ENCODE results near the gene STARD3.

Gene STARD3

DNA sequence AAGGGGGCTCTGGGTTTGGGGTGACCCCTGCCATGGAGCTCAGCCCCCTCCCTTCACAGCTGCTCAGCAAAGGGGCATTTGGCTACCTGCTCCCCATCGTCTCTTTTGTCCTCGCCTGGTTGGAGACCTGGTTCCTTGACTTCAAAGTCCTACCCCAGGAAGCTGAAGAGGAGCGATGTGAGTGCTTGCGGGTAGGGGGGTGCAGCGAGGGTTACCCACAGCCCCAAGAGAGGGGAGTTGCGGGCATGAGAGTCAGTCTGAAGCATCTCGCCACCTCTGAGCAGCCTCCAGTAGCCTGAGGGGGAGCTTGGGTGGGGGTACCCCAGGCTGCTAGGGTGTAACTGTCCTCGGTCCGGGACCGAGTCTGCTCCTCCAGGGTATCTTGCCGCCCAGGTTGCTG lies 21.4 kb downstream of the STARD3 start:
- TF ChIP-seq, protein P1, sequence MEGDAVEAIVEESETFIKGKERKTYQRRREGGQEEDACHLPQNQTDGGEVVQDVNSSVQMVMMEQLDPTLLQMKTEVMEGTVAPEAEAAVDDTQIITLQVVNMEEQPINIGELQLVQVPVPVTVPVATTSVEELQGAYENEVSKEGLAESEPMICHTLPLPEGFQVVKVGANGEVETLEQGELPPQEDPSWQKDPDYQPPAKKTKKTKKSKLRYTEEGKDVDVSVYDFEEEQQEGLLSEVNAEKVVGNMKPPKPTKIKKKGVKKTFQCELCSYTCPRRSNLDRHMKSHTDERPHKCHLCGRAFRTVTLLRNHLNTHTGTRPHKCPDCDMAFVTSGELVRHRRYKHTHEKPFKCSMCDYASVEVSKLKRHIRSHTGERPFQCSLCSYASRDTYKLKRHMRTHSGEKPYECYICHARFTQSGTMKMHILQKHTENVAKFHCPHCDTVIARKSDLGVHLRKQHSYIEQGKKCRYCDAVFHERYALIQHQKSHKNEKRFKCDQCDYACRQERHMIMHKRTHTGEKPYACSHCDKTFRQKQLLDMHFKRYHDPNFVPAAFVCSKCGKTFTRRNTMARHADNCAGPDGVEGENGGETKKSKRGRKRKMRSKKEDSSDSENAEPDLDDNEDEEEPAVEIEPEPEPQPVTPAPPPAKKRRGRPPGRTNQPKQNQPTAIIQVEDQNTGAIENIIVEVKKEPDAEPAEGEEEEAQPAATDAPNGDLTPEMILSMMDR (IDR thresholded peaks at IDR 0.05; ENCODE audit: low read depth, low read length, missing control alignments), result no peak
- no peak for DNase-seq (ENCODE audit: low read depth)
- in situ Hi-C loops (cut with HindIII; ENCODE audit: low sequenced_read_pairs), result no loop called here
- H3K4me3 ChIP-seq (ENCODE audit: low read depth, low read length), result no peak overlapping the region

DNA sequence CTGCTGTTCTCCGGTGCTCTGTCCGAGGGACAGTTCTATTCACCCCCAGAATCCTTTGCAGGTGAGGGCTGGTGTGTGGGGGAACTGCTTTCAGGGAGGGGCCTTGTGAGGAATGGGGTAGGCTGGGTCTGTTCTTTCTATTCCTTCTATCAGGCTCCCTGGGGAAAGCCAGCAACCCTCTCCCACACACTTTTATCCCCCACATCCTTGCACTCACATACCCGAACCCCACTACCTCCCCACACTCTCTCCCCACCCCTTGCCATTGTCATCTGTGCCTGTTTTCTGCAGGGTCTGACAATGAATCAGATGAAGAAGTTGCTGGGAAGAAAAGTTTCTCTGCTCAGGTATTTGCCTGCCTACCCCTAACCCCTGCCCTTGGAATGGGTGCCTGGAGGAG lies 21.8 kb downstream of the STARD3 start:
- in situ Hi-C loops (cut with HindIII; ENCODE audit: low sequenced_read_pairs), result no loop called here
- TF ChIP-seq, protein P1 (IDR thresholded peaks at IDR 0.05; ENCODE audit: low read depth, low read length, missing control alignments), result no peak
- no peak overlapping the region for H3K4me3 ChIP-seq (ENCODE audit: low read depth, low read length)
- no peak for DNase-seq (ENCODE audit: low read depth)

DNA sequence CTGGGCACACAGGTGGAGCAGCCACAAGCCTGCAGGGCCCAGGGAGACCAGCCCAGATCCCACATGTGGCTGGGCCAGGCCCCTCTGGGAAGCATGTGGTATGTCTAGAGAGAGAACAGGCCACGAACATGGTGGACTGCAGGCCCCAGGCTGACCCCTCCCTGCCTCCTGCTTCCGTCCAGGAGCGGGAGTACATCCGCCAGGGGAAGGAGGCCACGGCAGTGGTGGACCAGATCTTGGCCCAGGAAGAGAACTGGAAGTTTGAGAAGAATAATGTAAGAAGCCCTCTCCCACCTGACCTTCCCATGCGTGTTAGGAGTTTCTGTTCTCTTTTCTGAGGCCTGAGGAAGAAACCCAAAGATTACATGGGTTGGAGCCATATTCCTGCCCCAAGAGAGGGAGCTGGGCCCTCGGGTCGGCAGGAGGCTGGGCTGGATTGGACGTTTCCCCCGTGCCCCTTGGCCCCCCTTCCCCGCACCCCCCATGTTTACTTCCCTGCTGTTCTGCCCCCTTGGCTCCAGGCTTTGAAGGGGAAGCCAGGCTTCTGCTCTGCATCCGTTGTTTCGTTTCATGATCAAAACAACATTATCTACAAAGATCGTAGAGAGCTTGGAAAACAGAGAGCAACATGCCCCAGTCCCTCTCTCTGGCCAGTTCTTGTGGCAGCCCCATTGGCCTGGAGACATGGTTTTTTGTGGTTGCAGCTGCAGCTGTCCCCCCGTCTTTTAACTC lies 22.5 kb downstream of the STARD3 start:
- in situ Hi-C loops (cut with HindIII; ENCODE audit: low sequenced_read_pairs), result no loop called here
- TF ChIP-seq, protein P1 (IDR thresholded peaks at IDR 0.05; ENCODE audit: low read depth, low read length, missing control alignments), result no peak
- no peak for DNase-seq (ENCODE audit: low read depth)
- H3K4me3 ChIP-seq (ENCODE audit: low read depth, low read length), result no peak overlapping the region

DNA sequence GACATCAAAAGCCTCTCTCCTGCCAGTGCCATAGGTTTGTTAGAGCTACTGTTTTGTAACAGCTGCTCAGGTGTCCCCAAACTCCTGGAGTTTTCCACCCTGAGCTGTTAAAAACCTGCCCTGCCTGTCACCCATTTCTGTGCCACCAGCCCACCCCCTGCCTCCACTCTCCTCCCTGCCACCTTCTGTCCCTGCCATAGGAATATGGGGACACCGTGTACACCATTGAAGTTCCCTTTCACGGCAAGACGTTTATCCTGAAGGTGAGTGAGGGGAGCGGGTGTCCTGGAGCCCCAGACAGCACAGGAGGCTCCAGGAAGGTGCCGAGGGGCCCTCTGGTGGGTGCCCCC lies 23.0 kb downstream of the STARD3 start:
- in situ Hi-C loops (cut with HindIII; ENCODE audit: low sequenced_read_pairs), result no loop called here
- no peak for DNase-seq (ENCODE audit: low read depth)

DNA sequence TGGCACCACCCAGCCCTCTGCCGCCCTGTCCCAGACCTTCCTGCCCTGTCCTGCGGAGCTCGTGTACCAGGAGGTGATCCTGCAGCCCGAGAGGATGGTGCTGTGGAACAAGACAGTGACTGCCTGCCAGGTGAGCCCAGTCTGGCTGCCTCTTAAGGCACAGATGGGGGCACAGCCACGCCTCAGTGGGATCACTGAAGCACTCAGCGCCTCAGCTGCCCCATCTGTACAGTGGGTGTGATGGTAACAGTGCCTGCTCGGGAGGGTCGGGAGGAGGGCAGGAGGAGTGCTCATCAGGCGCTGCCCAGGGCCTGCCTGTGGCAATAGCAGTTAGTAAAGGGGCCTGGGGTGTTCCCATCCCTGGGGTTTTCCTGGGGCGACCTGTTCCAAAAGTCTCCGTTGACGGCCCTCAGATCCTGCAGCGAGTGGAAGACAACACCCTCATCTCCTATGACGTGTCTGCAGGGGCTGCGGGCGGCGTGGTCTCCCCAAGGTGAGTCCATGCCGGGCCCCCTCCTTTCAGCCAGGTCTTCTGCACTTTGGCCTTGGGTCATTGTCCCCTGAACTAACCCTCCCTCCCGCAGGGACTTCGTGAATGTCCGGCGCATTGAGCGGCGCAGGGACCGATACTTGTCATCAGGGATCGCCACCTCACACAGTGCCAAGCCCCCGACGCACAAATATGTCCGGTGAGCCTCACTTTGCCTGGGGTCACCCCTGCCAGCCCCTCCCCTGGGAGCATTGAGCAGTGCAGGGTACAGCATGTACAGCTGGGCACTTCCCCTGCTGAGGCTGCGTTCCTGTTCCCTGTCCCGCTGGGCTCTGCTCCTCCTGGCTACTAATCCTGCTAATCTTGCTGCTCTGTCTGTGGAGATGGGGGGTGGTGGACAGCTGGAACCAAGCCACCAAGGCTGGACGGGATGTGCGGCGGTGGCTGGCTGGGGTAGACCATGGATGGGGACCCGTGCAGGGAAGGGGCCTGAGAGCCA lies 23.7 kb downstream of the STARD3 start:
- TF ChIP-seq, protein P1 (IDR thresholded peaks at IDR 0.05; ENCODE audit: low read depth, low read length, missing control alignments), result no peak
- in situ Hi-C loops (cut with HindIII; ENCODE audit: low sequenced_read_pairs), result no loop called here
- DNase-seq (ENCODE audit: low read depth), result no peak
- H3K4me3 ChIP-seq (ENCODE audit: low read depth, low read length), result no peak overlapping the region

More for the DNA sequence above, 23.0 kb downstream of the STARD3 start:
- no peak overlapping the region for H3K4me3 ChIP-seq (ENCODE audit: low read depth, low read length)
- TF ChIP-seq, protein P1 (IDR thresholded peaks at IDR 0.05; ENCODE audit: low read depth, low read length, missing control alignments), result no peak

DNA sequence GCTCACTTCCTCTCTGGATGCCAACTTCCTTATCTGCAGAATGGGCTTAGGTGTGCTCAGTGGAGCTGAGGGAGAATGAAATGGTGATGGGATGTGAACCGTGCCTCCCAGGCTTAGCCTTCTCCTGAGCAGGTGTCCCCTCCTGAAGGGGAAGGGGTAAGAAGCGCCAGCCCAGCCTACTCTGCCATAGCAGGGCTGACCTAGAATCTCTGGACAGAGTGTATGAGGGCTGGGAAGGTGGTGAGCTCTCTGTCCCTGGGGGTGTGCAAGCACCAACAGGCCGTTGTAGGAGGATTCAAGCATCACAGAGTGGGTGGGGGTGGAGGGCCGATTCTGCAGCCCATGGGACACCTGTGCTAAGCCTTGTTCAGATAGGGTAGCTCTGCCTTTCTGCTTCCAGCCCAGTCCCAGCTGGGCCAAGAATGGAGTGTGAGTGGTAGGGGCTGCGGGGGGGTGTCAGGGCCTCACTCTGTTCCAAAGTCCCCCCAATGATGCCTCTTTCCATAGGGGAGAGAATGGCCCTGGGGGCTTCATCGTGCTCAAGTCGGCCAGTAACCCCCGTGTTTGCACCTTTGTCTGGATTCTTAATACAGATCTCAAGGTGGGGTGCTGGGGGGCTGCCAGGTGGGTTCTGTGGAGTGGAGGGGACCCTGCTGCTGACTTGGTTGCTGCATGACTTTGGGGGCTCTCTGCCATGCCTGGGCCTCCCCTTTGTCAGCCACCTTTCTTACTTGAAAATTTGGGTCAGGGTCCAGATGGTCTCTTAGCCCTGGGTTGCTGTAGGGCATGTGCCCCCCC lies 25.0 kb downstream of the STARD3 start:
- in situ Hi-C loops (cut with HindIII; ENCODE audit: low sequenced_read_pairs), result no loop called here
- TF ChIP-seq, protein P1 (IDR thresholded peaks at IDR 0.05; ENCODE audit: low read depth, low read length, missing control alignments), result no peak
- DNase-seq (ENCODE audit: low read depth), result no peak
- H3K4me3 ChIP-seq (ENCODE audit: low read depth, low read length), result no peak overlapping the region

Data from astrocyte of the cerebellum (primary cell).